ENCODE data around the gene ZNF747. TPM values are rescaled to one million over a fixed set of nuclear protein-coding genes. Genes with fewer than 3 reads are reported as not detected.

The ZNF747 gene
- total RNA-seq, result 1 to 10 TPM; 8.3 to 9.2 TPM

DNA sequence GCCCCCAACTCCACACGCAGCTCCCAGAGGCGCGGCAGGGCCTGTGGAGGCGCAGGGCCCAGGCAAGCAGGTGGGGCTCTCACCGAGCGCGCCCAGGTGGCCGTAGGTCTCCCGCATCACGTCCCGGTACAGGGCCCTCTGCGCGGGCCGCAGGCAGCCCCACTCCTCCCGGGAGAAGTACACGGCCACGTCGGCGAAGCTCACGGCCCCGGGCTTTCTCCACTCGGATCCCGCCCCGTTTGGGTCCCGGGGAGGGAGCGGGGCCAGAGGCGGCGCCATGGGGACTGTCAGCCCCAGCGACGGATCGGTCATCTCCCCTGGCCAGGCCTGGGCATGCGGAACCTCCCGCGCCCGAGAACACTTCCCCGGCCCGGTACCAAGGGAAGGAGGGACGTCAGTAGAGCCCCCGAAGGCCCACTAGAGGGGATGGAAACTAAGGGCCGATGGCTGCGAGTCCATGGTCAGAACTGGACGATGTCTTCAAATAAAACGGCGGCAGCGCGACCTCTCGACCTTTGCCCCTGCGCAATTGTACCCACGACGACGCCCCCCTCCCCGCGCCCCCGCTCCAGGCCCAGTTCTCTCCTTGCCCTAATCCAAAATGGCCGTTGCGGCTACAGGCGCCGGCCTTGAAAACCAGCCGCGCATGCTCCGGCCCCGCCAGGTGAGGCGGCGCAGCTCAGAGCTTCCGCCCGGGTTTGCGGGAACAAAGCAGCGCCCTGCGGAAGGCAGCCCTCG, at the start of gene ZNF747:
Gene ZNF747 (minus strand): TSS at position 491 of the 738 bp plus-strand sequence. CDS start 179 bp downstream, at position 312.
- H3K36me3 Mint-ChIP-seq (ENCODE audit: insufficient read depth in 2 of 2), result peaks cover 6 to 19% of the 10 kb centered on the region in 2 donors

DNA sequence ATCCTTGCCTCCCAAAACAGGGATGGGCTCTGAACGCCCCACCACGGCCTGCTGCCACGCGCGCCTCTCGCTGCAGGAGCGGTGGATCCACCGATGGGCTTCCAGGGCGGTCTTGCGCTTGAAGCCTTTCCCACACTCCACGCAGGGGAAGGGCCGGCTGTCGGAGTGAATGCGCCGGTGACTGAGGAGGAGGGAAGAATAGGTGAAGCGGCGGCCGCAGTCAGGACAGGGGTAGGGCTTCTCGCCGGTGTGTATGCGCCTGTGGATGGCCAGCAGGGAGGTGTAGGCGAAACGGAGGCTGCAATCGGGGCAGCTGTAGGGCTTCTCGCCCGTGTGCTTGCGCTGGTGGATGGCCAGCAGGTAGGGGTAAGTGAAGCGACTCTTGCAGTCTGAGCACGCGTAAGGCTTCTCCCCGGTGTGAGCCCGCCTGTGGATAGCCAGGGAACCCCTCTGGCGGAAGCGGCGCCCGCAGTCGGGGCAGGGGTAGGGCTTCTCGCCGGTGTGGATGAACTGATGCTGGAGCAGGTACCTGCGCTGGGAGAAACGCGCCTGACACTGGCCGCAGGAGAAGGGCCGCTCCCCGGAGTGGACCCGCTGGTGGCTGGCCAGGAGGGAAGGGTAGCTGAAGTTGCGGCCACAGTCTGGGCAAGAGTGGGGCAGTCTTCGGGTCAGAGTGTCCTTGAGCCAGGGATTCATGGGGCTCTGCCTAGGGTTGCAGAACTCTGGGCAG, 48.1 kb upstream of the ZNF747 start:
- H3K36me3 Mint-ChIP-seq (ENCODE audit: insufficient read depth in 2 of 2), result peaks cover 3 to 8% of the 10 kb centered on the region in 2 donors
- no peaks in the 10 kb centered on the region for H3K27me3 Mint-ChIP-seq (ENCODE audit: low read depth)
- H3K4me3 Mint-ChIP-seq, result no peak overlapping the region

More for the DNA sequence above, at the start of gene ZNF747:
- peak within 1 kb of the TSS; percentile 98 for H3K27ac Mint-ChIP-seq
- H3K4me1 Mint-ChIP-seq (ENCODE audit: low read depth), result peaks cover 61% of the 10 kb centered on the region
- DNase-seq, result peak; percentile 92 to 94
- no peaks in the 10 kb centered on the region for H3K9me3 Mint-ChIP-seq
- H3K4me3 Mint-ChIP-seq, result peak within 1 kb of the TSS; percentile 95 to 99
- H3K27me3 Mint-ChIP-seq (ENCODE audit: low read depth), result no peaks in the 10 kb centered on the region
- peak; percentile 80 to 85 for ATAC-seq (replicated peaks in 1 of 2)

DNA sequence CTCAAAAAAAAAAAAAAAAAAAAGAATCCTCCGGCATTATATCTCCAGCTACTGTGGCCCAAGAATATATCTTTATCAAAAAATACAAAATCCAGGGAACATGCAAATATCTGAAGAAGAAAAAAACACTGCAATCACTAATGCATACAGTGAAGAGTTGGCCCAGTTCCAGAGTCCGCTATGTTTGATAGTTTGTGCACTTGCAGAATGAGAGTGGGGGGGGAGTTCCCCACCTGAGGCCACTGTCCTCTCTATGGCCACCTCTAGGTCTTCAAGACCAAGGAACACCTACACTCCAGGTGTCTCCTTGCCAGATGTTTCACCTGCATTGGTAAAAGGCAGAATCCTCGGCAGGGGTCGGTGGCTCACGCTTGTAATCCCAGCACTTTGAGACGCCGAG, 46.8 kb upstream of the ZNF747 start:
- Mint-ChIP-seq H3K4me1 (ENCODE audit: low read depth) (peaks cover 17% of the 10 kb centered on the region), H3K36me3 (ENCODE audit: insufficient read depth in 2 of 2) (peaks cover 3 to 8% of the 10 kb centered on the region in 2 donors), H3K27ac (no peak overlapping the region), H3K4me3 (no peak overlapping the region), H3K27me3 (ENCODE audit: low read depth) (no peaks in the 10 kb centered on the region), H3K9me3 (no peaks in the 10 kb centered on the region)
- DNase-seq, result no peak
- no peak for ATAC-seq (replicated peaks in 1 of 2)

More for the DNA sequence above, 48.1 kb upstream of the ZNF747 start:
- peaks cover 26% of the 10 kb centered on the region for H3K4me1 Mint-ChIP-seq (ENCODE audit: low read depth)
- H3K27ac Mint-ChIP-seq, result no peak overlapping the region
- DNase-seq (no peak), ATAC-seq (replicated peaks in 1 of 2) (no peak)
- H3K9me3 Mint-ChIP-seq, result no peaks in the 10 kb centered on the region

DNA sequence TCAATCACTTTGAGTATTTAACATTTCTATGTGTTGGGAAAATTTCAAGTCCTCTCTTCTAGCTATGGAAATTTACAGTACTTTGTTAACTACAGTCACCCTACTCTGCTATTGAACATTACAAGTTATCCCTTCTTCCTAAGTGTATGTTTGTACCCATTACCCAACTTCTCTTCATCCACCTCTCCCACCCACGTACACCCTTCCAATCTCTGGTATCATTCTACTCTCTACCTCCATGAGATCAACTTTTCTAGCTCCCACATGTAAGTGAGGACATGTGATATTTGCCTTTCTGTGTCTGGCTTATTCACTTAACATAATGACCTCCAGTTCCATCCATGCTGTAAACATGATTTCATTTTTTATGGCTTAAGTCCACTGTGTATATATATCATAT, 40.0 kb upstream of the ZNF747 start:
- Mint-ChIP-seq H3K27me3 (ENCODE audit: low read depth) (no peaks in the 10 kb centered on the region), H3K4me3 (peak overlapping the region; percentile 3 to 17), H3K27ac (peak overlapping the region; percentile 58), H3K4me1 (ENCODE audit: low read depth) (peaks cover 41% of the 10 kb centered on the region), H3K9me3 (no peaks in the 10 kb centered on the region), H3K36me3 (ENCODE audit: insufficient read depth in 2 of 2) (no peaks in the 10 kb centered on the region)
- DNase-seq (no peak), ATAC-seq (replicated peaks in 1 of 2) (no peak)

DNA sequence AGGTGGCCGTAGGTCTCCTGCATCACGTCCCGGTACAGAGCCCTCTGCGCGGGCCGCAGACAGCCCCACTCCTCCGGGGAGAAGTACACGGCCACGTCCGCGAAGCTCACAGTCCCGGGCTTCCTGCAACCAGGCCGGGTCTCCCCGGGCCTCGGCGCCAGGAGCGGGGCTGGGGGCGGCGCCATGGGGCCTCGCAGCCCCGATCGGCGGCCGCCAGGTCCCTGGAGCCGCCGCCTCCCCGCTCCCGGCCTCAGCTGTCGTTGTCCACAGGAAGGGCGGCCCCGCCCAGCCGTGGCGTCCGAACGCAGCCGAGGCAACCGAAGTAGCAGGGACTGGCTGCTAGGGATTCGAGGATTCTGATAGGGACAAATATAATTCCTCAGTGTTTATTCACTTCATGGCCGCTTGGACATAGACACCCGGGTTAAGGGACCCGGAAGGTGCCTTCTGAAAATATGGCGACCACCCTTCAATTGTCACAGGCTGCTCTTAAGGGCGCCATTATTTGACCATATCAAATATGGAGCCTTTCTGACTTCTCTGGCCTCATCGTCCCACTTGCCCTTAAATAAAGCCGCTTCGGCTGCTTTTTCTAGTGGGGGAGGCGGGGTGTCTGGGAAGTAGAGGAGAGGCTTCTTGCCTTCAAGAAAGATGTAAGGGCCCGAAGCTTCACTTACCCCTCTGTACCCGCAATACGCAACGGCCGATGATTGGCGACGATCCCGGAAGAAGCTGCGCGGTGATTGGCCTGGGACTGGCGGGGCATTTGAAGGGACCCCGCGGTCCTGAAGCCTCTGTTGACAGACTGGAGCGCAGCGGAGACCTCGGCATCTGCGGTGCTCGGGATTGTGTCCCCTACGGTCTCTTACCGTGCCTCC, 37.0 kb upstream of the ZNF747 start, which contains the start of gene ZNF688:
Gene ZNF688 (minus strand): TSS at position 270 of the 878 bp plus-strand sequence. CDS start 85 bp downstream, at position 185.
- peaks cover 70% of the 10 kb centered on the region for H3K4me1 Mint-ChIP-seq (ENCODE audit: low read depth)
- H3K4me3 Mint-ChIP-seq, result peak within 1 kb of the TSS; percentile 96
- no peaks in the 10 kb centered on the region for H3K27me3 Mint-ChIP-seq (ENCODE audit: low read depth)
- H3K27ac Mint-ChIP-seq, result peak within 1 kb of the TSS; percentile 95
- ATAC-seq (replicated peaks in 1 of 2) (peak; percentile 76 to 83), DNase-seq (peak; percentile 92 to 96)
- no peaks in the 10 kb centered on the region for H3K9me3 Mint-ChIP-seq
- no peaks in the 10 kb centered on the region for H3K36me3 Mint-ChIP-seq (ENCODE audit: insufficient read depth in 2 of 2)

DNA sequence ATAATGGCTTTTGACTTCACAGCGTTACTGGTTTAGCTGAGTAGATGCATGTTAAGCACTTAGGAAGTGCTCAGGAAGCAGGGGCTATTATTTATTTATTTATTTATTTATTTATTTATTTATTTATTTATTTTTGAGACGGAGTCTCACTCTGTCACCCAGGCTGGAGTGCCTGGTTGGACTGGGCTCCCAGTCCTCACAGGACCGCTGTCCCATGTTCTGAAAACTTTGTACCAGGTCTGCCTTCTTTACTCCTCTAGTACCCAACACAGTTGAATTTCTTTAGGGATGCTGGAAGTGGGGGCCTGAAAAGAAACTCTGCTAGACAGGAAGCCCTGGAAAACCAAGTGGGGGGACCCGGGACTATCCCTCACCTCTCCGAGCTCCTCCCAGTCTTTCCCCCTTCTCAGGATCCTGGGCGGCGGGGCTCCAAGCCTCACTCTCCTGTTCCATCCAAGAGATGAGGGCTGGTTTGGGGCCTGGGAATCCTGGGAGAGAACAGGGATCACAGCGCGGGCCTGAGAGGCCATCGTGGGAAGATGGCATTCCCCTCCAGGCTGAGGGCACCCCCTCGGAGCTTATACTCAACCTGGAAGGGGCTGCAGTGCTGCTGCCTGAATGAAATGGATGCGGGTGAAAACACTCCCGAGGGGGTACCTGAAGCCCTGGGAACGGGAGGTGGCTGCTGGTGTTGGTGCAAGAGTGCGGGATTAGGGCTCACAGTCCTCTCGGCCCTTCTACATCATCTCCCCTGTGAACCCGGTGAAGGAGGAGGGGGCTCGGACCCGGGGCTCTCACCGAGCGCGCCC, 36.2 kb upstream of the ZNF747 start:
- peak overlapping the region; percentile 56 for H3K27ac Mint-ChIP-seq
- H3K36me3 Mint-ChIP-seq (ENCODE audit: insufficient read depth in 2 of 2), result no peaks in the 10 kb centered on the region
- no peaks in the 10 kb centered on the region for H3K9me3 Mint-ChIP-seq
- H3K4me3 Mint-ChIP-seq, result peak overlapping the region; percentile 87 to 93
- DNase-seq (no peak), ATAC-seq (replicated peaks in 1 of 2) (no peak)
- H3K27me3 Mint-ChIP-seq (ENCODE audit: low read depth), result no peaks in the 10 kb centered on the region
- peaks cover 72% of the 10 kb centered on the region for H3K4me1 Mint-ChIP-seq (ENCODE audit: low read depth)

DNA sequence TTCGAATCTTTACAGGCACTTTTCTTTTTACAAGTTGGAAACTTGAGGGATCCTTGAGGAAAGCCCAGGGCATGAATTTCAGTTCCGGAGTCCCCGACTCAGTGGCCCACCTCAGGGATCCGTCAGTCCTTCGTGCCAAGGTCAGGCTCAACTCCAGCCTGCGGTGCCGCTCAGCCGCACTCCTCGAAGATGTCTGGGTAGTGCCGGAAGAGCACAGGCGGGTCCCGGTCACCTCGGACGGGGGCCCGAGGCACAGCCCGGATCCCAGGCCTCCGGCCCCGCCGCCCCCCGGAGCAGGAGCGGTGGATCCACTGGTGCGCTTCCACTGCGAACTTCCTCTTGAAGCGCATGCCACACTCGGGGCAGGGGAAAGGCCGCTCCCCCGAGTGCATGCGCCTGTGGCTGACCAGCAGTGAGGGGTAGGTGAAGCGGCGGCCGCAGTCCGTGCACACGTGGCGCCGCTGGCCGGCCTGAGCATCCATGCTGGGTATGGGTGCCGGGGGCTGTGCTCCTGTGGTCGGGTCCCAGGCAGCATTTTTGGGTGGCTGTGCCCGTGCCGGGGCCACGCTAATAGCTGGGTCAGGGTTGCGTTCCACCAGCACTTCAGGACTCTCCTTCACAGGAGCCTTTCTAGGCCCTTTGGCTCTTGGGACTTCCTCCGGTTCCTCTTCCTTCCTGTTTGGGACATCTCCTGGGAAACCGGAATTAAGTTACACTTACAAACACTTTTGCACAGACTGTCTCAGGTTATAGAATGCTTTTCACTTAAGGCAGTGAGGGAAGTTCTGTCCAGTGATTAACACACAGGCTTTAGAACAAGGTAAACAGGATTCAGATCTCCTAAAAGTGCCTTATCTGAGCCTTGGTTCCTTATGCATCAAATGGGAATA, 35.3 kb upstream of the ZNF747 start:
- Mint-ChIP-seq H3K27ac (no peak overlapping the region), H3K36me3 (ENCODE audit: insufficient read depth in 2 of 2) (no peaks in the 10 kb centered on the region), H3K9me3 (no peaks in the 10 kb centered on the region), H3K4me3 (peak overlapping the region; percentile 53 to 93), H3K4me1 (ENCODE audit: low read depth) (peaks cover 63% of the 10 kb centered on the region), H3K27me3 (ENCODE audit: low read depth) (no peaks in the 10 kb centered on the region)
- ATAC-seq (replicated peaks in 1 of 2) (no peak), DNase-seq (no peak)

DNA sequence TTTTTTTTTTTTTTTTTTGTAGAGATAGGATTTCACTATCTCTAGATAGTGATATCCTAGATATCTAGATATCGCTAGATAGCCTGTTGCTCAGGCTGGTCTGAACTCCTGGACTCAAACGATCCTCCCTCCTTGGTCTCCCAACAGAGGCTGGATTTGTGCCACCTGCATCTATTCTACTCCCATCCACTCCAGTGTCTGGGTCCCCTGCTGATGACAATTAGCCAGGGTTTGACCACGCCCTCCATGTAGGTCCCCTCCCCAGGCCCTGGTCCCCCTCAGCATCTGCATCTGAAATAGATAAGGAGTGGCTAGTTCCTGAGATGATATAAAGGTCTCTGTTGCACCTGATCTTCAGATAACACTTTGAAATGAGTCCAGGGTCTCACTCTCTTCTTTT, 34.6 kb upstream of the ZNF747 start:
- Mint-ChIP-seq H3K9me3 (no peaks in the 10 kb centered on the region), H3K36me3 (ENCODE audit: insufficient read depth in 2 of 2) (no peaks in the 10 kb centered on the region), H3K27me3 (ENCODE audit: low read depth) (no peaks in the 10 kb centered on the region), H3K4me3 (peak overlapping the region in 1 of 2 donors; percentile 24), H3K27ac (peak overlapping the region; percentile 40), H3K4me1 (ENCODE audit: low read depth) (peaks cover 56% of the 10 kb centered on the region)
- no peak for DNase-seq
- no peak for ATAC-seq (replicated peaks in 1 of 2)

DNA sequence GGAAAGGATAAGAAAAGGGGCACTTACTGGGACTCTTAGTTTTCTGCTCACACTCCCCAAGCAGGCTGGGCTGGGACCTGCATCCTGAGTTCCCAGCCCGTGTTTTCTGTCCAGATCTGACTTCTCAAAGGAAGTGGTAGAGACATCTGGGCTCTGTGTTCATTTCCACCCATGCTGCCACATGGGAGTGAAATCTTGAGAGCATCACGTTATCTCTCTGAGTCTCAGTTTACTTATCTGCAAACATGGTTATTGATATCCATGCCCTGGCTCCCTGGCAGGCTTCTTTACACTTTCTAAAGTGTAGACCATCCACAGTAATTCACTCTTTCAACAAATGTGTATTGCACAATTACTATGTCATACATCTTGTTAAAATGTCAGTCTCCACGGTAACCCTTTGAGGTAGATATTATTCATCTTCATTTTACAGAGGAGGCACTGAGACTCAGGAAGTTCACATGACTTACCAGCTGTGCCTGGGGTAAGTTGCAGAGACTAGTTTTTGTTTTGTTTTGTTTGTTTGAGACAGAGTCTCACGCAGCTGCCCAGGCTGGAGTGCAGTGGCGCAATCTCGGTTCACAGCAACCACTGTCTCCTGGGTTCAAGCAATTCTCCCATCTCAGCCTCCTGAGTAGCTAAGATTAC, 33.5 kb upstream of the ZNF747 start:
- H3K9me3 Mint-ChIP-seq, result no peaks in the 10 kb centered on the region
- no peaks in the 10 kb centered on the region for H3K27me3 Mint-ChIP-seq (ENCODE audit: low read depth)
- peak; percentile 50 to 62 for DNase-seq
- H3K36me3 Mint-ChIP-seq (ENCODE audit: insufficient read depth in 2 of 2), result no peaks in the 10 kb centered on the region
- peak overlapping the region; percentile 98 for H3K27ac Mint-ChIP-seq
- H3K4me3 Mint-ChIP-seq, result peak overlapping the region; percentile 81 to 93
- peak; percentile 59 to 61 for ATAC-seq (replicated peaks in 1 of 2)
- peaks cover 48% of the 10 kb centered on the region for H3K4me1 Mint-ChIP-seq (ENCODE audit: low read depth)

DNA sequence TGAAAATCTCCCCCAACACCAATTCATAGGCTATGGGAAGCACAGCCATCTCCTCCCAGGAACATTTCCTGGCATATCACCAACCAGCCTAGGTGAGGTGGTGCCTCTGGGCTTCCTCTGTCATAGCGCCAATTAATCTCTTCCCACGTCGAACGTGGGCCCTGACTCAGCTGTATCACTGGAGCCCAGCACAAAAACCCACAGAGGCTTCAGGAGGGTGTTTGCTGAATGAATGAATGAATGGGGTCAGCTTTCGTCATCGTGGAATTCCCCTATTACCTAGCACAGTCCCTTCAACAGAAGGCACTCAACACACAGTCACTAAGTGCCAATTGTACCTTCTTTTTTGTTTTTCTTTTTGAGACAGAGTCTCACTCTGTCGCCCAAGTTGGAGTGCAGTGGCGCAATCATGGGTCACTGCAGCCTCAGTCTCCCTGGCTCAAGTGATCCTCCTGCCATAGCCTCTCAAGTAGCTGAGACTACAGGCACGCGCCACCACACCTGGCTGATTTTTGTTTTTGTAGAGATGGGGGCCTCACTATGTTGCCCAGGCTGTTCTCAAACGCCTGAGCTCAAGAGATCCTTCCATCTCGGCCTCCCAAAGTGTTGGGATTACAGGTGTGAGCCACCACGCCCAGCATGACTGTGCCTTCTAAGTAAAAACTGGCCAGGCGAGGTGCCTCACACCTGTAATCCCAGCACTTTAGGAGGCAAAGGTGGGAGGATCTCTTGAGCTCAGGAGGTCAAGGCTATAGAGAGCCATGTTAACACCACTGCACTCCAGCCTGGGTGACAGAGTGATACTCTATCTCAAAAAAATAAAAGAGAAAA, 32.7 kb upstream of the ZNF747 start:
- ATAC-seq (replicated peaks in 1 of 2), result peak; percentile 47 to 59

More for the DNA sequence above, 32.7 kb upstream of the ZNF747 start:
- H3K4me3 Mint-ChIP-seq, result peak overlapping the region; percentile 81 to 93
- H3K27ac Mint-ChIP-seq, result peak overlapping the region; percentile 98
- peaks cover 45% of the 10 kb centered on the region for H3K4me1 Mint-ChIP-seq (ENCODE audit: low read depth)
- H3K36me3 Mint-ChIP-seq (ENCODE audit: insufficient read depth in 2 of 2), result no peaks in the 10 kb centered on the region
- peak; percentile 71 to 84 for DNase-seq
- H3K27me3 Mint-ChIP-seq (ENCODE audit: low read depth), result no peaks in the 10 kb centered on the region
- H3K9me3 Mint-ChIP-seq, result no peaks in the 10 kb centered on the region
